Activated CD4-positive, alpha-beta T cell treated with anti-CD3 and anti-CD28 coated beads, Interleukin-2, Interleukin-4, amounts not matched to agents 100 ng/mL and 50 ng/mL, durations not matched to agents 16 hours and 8 hours (primary cell): ENCODE results near the gene CCND3.

Source experiments
- DNase-seq: peaks from one replicate; pipeline ENCODE4 v3.0.0-alpha.2; 2020; ENCODE audit warnings: low spot score

CCND3 gene

DNA sequence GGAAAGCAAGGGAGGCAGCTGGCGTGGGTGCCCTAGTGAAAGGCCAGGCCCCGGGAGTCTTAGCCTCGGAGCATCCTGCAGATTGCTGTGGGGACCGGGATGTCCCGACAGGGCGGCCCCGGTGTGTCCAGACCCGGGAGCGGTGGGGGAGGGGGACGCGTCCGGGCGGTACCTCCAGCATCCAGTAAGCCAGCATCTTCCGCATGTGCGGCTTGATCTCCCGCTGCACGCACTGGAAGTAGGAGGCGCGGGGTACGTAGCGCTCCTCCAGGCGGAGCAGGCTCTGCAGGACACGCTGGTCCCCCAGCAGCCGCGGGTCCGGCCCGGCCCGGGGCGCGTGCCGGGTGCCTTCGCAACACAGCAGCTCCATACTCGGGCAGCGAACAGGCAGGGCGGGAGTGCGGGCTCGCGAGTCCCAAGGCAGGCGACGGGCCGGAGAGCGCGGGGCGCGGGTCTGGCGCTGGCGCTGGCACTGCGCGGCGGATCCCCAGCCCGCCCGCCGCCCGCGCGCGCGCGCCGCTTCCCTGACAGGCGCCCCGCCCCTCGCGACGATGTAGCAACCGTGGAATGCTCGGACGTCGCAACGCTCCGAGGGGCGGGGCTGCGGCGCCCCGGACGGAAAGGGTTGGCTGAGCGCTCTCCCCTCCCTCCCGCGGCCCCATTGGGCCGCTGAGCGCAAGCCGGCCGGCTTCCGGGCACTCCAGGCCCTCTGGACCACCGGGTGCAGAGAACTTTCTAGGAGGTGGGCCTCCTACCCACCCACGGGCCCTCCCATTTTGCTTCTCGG, at the start of gene CCND3:
Gene CCND3, minus strand, starts transcription at position 529 of the 787 bp plus-strand sequence. Its CDS starts 159 bp downstream, at position 370.
- DNase-seq, result peak; percentile 93

DNA sequence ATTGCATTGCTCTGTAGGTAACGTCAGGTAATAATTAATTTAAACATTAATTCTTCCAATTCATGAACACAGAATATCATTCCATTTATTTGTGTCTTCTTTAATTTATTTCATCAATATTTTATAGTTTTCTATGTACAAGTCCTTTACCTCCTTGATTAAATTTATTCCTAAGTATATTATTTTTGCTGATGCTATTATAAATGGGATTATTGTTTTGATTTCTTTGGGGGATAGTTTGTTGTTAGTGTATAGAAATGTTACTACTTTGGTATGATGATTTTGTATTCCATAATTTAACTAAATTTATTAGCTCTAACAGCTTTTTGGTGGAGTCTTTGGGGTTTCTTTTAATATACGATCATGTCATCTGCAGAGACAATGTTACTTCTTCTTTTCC, 44.7 kb upstream of the CCND3 start:
- no peak for DNase-seq

DNA sequence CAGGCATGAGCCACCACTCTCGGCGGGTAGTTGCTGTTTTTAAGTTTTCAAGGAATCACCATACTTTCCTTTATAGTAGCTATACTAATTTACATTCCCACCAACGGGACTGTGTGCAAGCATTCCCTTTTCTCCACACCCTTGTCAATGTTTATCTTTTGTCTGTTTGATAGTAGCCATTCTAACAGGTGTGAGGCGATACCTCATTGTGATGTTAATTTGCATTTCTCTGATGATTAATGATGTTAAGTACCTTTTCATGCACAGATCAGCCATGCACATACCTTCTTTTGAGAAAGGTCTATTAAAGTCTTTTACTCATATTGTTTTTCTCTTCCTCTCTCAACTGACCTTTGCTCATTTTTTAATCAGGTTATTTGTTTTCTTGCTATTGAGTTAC, 43.0 kb upstream of the CCND3 start:
- no peak for DNase-seq

DNA sequence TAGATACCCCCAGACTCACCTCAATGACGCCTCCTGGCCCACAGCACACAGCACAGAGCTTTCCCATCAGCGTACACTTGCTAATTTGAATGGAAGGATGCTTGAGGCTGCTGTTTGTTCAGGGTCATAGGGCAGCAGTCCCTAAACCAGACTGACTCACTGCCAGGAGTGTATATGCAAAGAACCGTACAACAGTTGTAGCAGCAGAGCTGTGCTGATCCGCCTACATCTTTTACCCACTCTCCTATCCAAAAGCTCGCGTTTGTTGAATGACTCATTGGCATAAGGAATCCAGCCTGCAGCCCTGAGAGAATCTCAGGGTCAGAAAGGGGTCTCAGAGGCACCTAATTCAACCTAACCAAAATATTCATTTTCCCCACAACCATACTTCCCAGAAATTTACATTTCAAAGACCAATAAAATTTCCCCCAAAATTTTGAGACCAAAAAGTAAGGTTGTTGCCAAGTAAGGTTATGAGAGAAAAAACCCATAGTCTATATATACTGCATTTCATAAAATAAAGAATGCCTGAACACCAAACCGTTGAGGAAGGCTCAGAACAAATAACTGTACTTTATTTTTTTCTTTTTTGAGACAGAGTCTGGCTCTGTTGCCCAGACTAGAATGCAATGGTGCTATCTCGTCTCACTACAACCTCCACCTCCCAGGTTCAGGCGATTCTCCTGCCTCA, 35.3 kb upstream of the CCND3 start:
- peak; percentile 27 for DNase-seq

DNA sequence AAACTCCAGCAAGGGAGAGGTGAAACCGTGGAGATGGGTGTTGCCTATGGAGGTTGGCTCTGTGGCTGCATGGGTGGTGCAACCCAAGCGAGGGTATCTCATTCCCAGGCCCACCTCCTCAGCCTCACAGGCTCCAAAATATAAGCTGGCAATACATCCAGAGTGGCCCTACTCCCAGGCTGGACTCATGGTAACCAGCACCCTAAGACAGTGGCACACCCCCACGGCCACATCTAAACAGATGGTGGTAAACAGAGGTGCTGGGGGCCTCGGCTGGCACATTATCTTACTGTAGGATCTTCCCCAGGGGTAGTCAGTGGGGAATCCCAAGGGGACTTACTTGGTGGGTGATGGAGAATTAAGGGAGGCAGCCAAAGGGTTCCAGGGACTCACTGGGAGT, 33.7 kb upstream of the CCND3 start:
- no peak for DNase-seq

DNA sequence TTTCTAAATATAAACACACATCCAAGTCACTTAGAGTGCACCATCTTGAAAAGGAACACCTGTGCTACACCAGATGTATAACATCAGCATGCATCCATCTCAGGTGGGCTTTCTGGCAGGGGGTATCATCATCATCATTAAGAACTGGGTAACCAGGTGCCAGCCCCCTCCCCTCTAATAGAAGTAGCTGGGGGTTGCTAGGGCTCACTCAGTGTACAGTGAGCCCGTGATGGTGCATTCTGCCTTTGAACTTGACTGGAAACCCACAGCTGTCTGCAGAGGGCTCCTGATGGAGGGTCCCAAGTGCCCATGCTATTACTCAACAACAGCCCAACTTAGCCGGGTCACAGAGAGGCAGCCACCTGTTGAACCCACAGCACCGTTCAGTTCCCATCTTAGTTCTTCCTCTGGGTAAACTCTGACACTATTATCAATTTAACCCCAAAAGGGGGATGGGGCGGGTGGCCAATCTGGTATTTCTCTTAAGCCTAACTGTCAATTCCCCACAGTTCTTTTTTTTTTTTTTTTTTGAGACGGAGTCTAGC, 32.7 kb upstream of the CCND3 start:
- DNase-seq, result no peak

DNA sequence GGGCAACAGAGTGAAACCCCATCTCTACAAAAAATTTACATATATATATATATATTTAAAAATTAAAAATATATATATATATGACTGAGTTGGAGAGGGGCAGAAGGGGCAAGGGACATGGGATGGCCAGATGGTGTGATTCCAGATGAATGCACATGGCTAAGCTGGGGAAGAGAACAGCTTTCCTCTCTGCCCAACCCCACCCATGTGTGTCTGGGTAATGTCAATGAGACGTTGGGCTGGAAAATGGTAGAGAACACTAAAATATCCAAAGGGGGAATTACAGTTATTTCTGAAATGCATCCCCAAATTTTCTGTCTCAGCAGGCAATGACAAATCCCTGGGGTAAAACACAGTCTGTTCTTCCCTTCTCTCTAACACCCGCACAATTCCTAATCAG, 31.2 kb upstream of the CCND3 start:
- no peak for DNase-seq

DNA sequence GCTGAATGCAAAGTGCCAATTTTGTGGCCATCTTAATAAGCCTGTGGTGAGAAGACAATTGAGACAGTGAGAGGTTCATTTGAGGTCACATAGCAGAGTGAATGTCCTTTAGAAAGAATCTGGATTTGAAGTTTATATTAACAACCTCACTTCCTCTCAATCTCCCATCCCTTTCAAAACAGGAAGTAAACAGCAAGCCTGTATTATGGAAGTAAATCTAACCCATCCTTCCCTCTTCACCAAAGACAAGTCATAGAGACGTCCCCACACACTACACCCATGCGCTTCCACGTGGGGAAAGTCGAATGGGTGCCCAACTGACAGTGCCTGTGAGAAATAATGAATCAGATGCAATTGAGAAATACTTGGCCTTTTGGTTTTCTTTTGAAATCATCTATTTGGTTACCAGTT, 28.8 kb upstream of the CCND3 start:
- no peak for DNase-seq

DNA sequence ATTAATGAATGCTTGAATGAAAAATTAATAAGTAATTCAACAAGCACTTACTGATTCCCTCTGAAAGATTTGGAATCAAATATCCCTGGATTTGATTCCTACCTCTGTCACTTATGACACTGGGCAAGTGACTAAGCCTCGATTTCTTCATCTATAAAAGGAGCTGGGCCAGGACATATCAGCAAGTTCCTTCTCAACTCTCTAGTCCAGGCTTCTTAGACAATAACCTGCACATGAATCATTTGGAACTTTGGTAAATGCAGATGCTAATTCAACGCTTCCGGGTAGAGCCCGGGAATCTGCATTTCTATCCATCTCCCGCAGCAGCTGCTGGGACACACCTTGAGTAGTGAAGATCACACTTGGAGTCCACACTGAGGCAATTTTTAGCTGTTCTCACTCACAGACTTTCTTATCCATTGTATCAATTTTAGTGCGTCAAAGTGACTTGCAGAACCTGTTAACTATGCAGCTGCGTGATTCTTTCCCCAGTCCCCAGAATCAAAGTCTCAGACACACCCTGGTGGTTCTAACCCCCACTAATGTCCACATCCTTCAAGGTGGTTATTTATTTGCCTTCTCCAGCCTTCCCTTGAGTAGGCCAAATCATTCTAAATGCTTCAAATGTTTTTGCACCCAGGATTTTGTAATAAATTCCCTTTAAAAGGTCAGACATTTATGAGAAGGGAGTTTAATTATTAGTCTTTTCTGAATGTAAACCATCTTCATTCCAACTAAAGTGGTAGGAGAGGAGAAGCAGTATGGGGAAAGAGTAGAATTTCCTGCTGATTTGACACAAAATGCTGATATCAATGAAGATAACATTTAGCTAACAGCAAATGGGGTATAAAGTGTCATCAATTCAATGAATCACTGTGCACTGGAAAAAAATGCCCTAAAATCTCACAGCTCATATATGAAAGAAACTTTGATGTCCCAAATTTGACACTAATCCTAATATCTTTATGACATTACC, 26.0 kb upstream of the CCND3 start:
- DNase-seq, result no peak

DNA sequence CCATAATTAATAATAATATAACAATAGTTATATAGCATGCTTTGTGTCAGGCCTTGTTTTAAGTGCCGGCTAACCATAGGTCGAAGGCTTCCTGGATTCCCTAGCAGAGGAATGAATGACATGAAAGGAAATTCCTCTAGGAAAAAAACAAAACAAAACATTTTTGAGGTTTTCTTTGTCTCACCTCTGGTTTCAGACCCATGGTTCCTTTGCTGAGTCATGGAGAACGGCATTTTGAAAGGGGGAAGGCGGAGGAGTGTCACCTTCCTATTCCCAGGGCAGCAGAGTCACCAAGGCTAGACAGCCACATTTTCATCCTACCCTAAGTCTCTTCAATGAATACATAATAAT, 25.3 kb upstream of the CCND3 start:
- no peak for DNase-seq

DNA sequence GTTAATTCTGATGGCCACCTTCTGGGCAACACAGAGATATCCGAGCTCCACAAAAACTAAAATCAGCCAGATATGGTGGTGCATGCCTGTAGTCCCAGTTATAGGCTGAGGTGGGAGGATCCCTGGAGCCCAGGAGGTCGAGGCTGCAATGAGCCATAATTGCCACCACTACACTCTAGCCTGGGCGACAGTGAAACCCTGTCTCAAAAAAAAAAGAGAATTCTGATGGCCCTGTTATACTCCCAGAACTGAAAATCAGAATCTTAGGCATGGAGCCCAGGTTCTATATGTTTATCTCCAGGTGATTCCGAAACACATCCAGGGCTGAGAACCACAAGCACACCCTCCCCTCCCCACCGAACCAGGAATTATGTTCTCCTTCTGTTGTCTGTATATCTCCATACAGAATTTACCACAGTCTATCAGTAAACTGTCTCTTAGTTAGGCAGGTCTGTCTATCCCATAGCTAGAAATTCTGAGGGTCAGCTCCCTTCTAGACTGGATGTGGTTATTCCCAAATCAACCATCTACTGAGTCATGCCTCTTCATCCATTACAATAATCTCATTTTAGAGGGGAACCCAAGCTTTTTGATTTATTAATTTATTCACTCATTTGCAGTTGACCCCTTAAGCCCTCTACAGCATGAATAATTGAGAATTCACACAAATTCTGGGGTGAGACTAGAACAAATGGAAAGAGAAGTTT, 24.8 kb upstream of the CCND3 start:
- DNase-seq, result no peak

DNA sequence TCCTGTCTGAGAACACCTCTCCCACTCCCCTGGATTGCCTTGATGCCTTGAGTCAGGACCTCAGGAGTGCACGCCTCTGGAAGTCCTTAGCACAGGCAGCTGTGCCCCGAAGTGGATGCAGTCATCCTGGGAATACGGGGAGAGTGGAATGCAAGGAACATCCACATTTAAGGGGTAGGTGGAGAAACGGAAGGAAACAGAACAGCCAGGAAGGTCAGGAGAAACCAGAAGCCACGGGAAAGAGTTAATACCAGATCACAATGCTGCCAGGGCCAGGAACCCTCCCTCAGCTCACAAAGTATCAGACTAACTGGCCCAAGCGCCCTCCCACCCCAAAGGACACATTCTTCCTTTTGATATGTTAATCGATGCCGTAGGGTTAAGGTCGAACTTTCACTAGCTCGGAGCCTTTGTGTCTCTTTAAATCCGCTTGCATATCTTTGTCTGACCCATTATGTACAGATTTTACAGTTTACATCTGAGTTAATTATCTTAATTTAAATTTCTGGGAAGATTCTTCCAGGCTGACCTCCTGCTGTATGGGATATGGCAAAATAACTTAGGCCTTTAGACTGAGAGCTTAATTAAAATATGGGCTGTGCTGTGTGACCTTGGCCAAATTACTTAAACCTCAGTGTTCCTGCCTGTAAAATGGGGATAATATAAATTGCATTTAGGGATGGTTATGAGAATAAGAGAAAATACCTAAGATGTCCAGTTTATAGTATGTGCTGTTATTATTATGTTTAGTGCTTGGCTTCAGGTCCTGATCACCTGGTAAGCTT, 24.0 kb upstream of the CCND3 start:
- no peak for DNase-seq

DNA sequence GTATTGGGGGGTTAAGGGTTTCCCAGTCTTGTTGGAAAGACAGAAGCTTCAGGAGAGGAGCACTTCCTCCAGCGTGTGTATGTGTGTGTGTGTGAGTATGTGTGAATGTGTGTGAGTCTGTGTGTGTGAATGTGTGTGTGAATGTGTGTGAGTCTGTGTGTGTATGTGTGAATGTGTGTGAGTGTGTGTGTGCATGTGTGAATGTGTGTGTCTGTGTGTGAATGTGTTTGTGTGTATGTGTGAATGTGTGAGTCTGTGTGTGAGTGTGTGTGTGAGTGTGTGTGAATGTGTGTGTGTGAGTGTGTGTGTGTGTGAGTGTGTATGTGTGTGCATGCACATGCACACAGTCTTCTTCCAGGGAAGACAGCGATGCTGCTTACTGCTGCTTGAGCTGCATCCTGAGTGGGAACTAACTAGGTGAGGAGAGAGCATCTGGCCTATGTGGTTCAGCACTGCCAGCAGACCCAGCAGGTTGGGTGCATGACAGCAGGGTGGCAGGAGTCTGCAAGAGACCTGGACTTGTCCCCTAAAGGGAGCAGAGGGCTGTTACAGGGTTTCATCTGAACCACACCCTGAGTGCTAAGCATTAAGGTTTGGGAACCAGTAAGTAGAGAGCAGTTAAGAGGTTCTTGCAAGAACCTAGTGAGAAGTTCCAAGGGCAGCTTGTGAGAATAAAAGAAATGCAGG, 22.7 kb upstream of the CCND3 start:
- DNase-seq, result no peak

DNA sequence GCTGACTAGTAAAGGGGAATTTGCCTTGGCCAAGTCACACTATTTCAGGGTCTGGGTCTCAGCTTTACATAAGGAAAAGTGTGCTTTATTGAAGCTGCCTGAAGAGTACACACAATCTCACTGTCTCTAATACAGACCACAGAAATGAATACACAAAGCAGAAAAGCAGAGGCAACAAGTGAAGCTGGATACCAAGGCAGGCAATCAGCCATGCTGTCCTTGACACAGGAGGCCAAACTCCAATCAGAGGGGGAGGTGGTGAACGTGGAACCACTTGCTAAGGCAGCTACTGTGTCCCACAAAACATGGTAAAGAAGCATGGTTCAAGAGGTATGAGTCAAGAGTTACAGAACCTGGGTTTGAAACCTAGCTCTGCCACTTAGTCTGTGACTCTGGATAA, 21.8 kb upstream of the CCND3 start:
- DNase-seq, result no peak

DNA sequence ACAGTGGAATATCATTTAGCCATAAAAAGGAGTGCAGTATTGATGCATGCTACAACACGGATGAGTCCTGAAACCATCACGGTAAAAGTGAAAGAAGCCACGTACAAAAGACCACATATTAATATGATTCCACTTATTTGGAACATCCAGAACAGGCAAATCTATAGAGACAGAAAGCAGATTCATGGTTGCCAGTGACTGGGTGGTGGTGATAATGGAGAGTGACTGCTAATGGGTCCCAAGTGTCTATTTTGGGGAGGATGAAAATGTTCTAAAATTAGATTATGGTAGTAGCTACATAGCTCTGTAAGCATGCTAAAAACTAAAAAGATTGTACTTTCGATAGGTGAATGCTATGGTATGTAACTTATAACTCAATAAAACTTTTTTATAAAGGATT, 18.4 kb upstream of the CCND3 start:
- no peak for DNase-seq

DNA sequence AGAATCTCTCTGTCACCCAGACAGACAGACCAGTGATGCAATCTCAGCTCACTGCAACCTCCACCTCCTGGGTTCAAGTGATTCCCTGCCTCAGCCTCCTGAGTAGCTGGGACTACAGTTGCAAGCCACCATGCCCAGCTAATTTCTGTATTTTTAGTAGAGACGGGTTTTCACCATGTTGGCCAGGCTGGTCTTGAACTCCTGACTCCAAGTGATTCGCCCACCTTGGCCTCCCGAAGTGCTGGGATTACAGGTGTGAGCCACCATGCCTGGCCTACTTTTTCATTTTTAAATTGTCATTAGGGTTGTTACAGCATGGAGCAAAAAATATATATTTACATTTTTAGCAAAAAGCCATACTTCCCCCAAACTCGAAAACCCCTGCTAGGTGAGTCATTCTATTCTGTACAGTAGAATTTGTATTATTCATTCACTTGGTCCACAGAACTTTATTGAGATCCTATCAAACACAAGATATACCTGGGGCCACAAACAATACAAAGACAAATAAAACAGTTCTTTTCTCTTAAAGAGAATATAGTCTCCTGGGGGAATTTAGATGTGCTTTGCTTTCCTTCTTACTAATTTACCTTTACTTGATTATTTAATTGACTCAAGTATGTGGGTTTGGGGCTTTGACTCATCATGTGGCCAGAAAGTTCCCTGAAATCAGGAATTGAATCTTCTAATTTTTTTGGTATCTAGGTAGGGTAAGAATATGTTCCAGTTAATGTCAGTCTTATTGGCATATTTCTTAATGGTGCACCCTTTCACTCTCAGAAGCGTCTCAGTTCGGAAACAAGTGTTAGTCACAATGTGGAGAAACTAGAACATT, 16.6 kb upstream of the CCND3 start:
- DNase-seq, result peak; percentile 79

DNA sequence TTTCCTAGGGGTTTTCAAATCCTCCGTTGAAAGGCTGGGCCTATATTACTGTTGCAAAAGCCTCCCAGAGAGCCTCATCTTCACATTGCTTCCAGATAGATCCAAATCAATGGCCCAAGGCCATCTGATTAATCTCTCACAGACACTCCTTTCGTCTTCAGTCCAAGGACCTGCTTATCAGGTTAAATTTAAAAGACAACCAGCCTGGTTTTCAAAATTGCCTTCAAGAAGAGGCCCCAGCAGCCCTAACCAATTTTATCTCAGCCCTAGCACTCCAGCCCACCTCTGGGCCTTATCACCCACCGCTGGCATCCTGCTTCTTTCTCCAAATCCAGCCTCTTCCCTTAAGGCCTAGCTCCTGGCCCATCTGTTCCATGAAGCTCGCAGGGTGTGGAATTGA, 15.5 kb upstream of the CCND3 start:
- DNase-seq, result no peak

DNA sequence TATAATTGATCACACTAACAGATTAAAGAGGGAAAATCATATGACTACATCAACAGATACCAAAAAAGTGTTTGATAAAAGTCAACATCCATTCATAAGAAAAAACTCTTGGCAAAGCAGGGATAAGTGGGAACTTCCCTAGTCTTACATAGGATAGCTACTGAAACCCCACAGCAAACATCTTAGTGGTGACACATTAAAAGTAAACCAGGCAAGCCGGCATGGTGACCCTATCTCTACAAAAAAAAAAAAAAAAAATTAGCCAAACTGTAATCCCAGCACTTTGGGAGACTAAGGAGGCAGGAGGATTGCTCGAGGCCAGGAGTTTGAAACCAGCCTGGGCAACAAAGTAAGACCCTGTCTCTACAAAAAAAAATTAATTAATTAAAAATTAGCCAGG, 13.8 kb upstream of the CCND3 start:
- no peak for DNase-seq

DNA sequence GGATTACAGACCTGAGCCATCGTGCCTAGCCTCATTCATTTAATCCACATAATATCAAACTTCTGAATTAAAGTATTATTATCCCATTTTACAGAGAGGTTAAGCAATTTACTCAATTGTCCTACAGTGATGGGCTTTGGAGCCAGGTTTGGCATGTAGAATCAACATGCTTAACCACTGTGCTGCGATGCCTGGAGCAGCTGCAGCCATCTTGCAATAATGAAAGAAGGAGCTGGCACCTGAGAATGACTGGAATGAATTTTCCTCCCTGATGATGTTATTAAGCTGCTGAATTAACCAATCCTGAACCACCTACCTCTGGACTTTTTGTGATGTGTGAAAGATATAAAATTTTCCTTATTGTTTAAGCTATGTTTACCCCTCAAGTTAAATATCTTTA, 13.1 kb upstream of the CCND3 start:
- DNase-seq, result no peak
